Caki2 (cell line): Measurements from ENCODE around the gene CLEC17A. TPM values are rescaled to one million over a fixed set of nuclear protein-coding genes. Genes with fewer than 3 reads are reported as not detected.
"Not testable (repeated sequence)": the region's sequence is repeated elsewhere in the genome, so short reads cannot be mapped to it uniquely, and the experiment has no call there.

Experiments
- DNase-seq: peaks from one replicate; pipeline ENCODE4 v3.0.0-alpha.2; 2015; ENCODE audit warnings: low read depth
- in situ Hi-C: cut with HindIII; loops from 2 replicates; pipeline ENCODE4 v1.10.0; 2016; ENCODE audit warnings: low sequenced_read_pairs, low pct_unique_long_range_greater_than_20kb, mixed read lengths
- total RNA-seq: library from RNA; depleted of rRNA; stranded (reverse); fragments of >200 nt; shearing (Covaris generic); gene quantifications from 2 replicates; pipeline ENCODE4 v1.2.3, GENCODE V29; 2014; ENCODE audit warnings: low replicate concordance; rRNA removed

The CLEC17A gene
- total RNA-seq, result not detected in 2 replicates

- no peak for DNase-seq
- in situ Hi-C loops, result no loop called here
Observed at GRCh38 chr19:14582894-14583340, at the start of gene CLEC17A. TSS of gene CLEC17A (plus strand) at chr19:14583084. CDS start at chr19:14583161, 77 bp downstream.

- no peak for DNase-seq
- in situ Hi-C loops, result no loop called here
Observed at GRCh38 chr19:14533450-14533849, 49.4 kb upstream of the CLEC17A start.

GRCh38 chr19:14536926-14537692 lies 45.8 kb upstream of the CLEC17A start:
- DNase-seq, result peak; percentile 92
- in situ Hi-C loops, result no loop called here

GRCh38 chr19:14540741-14541525 lies 42.0 kb upstream of the CLEC17A start:
- in situ Hi-C loops, result no loop called here

GRCh38 chr19:14541979-14542378 lies 40.9 kb upstream of the CLEC17A start:
- in situ Hi-C loops, DNase-seq: not testable (repeated sequence)

More at GRCh38 chr19:14540741-14541525, 42.0 kb upstream of the CLEC17A start:
- no peak for DNase-seq

- DNase-seq, result no peak
- in situ Hi-C loops, result no loop called here
Observed at GRCh38 chr19:14542711-14543328, 40.1 kb upstream of the CLEC17A start.

GRCh38 chr19:14544047-14544446 lies 38.8 kb upstream of the CLEC17A start:
- DNase-seq, result no peak
- in situ Hi-C loops, result no loop called here

GRCh38 chr19:14544977-14545715 lies 37.7 kb upstream of the CLEC17A start:
- in situ Hi-C loops, result no loop called here
- DNase-seq, result peak; percentile 79

GRCh38 chr19:14545716-14546082 lies 37.2 kb upstream of the CLEC17A start:
- in situ Hi-C loops, result no loop called here
- no peak for DNase-seq

GRCh38 chr19:14550201-14550754 lies 32.6 kb upstream of the CLEC17A start:
- DNase-seq, result peak; percentile 86
- in situ Hi-C loops, result no loop called here

- in situ Hi-C loops, result not testable (repeated sequence)
- DNase-seq, result peak; percentile 82
Observed at GRCh38 chr19:14551134-14552005, 31.5 kb upstream of the CLEC17A start.

- DNase-seq, in situ Hi-C loops: not testable (repeated sequence)
Observed at GRCh38 chr19:14552006-14552360, 30.9 kb upstream of the CLEC17A start.

GRCh38 chr19:14553042-14553938 lies 29.6 kb upstream of the CLEC17A start:
- in situ Hi-C loops, result no loop called here
- DNase-seq, result no peak

- in situ Hi-C loops, result no loop called here
- no peak for DNase-seq
Observed at GRCh38 chr19:14553939-14554243, 29.0 kb upstream of the CLEC17A start.

- no peak for DNase-seq
- in situ Hi-C loops, result no loop called here
Observed at GRCh38 chr19:14554382-14554812, 28.5 kb upstream of the CLEC17A start.

- DNase-seq, result no peak
- in situ Hi-C loops, result no loop called here
Observed at GRCh38 chr19:14555918-14556661, 26.8 kb upstream of the CLEC17A start.
